Stomach smooth muscle (tissue), 2 donors: ENCODE measurements around the gene TASOR.
"Not testable (repeated sequence)": the region's sequence is repeated elsewhere in the genome, so short reads cannot be mapped to it uniquely, and the experiment has no call there.

Experiments
- H3K27ac ChIP-seq: one replicate; pipeline ENCODE4 v1.7.0; 2013; ENCODE audit warnings: mild to moderate bottlenecking, low read length, inconsistent platforms
- H3K27me3 ChIP-seq, 2 donors: one replicate each; pipeline ENCODE4 v1.7.0; 2013; ENCODE audit warnings: low read length in 2 of 2; ENCODE audit not compliant: insufficient read depth in 2 of 2, control insufficient read depth in 1 of 2
- H3K36me3 ChIP-seq, 2 donors: one replicate each; pipeline ENCODE4 v1.7.0; 2013; ENCODE audit warnings: low read length in 2 of 2; ENCODE audit not compliant: control insufficient read depth in 2 of 2, insufficient read depth in 2 of 2
- H3K4me1 ChIP-seq: one replicate; pipeline ENCODE4 v1.7.0; 2013; ENCODE audit warnings: low read length; ENCODE audit not compliant: control insufficient read depth, insufficient read depth
- H3K4me3 ChIP-seq, 2 donors: one replicate each; pipeline ENCODE4 v1.7.0; 2013; ENCODE audit warnings: low read length in 2 of 2
- H3K9ac ChIP-seq, 2 donors: one replicate each; pipeline ENCODE4 v1.7.0; 2013; ENCODE audit warnings: low read length in 2 of 2, mild to moderate bottlenecking in 1 of 2
- H3K9me3 ChIP-seq, 2 donors: one replicate each; pipeline ENCODE4 v1.7.0; 2013; ENCODE audit warnings: low read length in 2 of 2; ENCODE audit not compliant: control insufficient read depth in 2 of 2
- donor health status: healthy.
- donor health status: Pancreatic carcinoma.

TASOR gene

DNA sequence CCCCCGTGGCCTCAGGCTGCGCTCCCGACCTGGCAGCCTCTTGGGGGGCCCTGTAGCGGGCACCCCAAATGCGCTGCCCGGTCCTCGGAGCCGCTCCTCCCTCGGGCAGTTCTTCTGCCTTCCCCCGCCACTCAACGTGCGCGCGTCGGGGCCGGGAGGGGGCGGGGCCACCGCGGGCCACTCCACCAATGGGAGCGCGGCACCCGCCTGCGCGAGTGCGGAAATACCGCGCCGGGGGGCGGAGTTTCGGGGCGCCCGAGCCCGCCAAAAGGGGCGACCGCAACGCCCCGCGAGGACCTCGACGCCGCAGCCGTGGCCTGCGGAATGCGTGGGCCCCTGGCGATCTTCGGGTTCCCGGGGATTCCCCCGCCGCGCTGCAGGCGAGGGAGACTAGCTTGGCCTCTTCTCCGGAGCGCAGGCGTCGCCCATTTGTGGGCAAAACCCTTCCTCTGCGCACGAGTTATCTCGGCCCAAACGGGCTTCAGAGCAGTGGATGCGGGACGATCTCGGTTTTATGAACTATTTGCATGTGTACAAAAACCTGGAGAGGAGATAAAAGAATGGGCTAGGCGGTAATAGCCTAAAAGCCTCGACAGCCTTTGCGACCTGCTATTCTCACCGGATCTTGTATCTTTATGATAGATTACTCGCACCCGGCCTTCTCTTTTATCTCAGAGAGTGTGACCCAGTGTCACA lies at the start of gene TASOR:
Gene TASOR, minus strand, starts transcription at position 144 of the 696 bp plus-strand sequence. CDS start 259 bp downstream, outside the sequence.
- peak within 1 kb of the TSS; percentile 72 to 81 for H3K4me3 ChIP-seq

DNA sequence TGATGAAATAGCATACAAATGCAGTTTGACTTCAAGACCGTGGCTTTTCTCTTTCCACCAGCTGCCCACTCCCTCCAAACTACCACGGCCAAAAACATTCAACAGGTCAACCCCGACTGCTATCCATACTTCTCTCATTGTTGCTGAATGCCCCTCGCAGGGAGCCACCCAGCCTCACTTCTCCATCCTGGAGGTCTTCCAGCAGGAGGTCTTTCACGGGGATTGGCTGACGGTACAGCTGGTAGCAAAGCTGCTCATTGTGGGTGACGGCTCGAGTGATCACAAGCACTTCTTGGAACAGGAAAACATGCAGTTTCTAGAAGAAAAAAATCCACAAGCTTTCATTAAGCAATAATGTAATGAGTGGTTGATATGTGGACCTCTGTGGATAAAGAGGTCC lies 49.0 kb upstream of the TASOR start:
- H3K4me1 ChIP-seq, result no peaks in the 10 kb centered on the region
- H3K27ac ChIP-seq, result no peak overlapping the region
- H3K4me3 ChIP-seq, result no peak overlapping the region
- no peaks in the 10 kb centered on the region for H3K9me3 ChIP-seq
- H3K27me3 ChIP-seq, result no peaks in the 10 kb centered on the region
- H3K9ac ChIP-seq, result no peak overlapping the region
- peaks cover 18 to 22% of the 10 kb centered on the region in 2 donors for H3K36me3 ChIP-seq

More for the DNA sequence above, at the start of gene TASOR:
- Histone ChIP-seq H3K36me3 (no peaks in the 10 kb centered on the region), H3K27me3 (no peaks in the 10 kb centered on the region), H3K4me1 (peaks cover 4% of the 10 kb centered on the region), H3K27ac (peak within 1 kb of the TSS; percentile 95), H3K9me3 (no peaks in the 10 kb centered on the region), H3K9ac (peak within 1 kb of the TSS; percentile 93)

- peaks cover 16 to 22% of the 10 kb centered on the region in 2 donors for H3K36me3 ChIP-seq
- H3K4me1 ChIP-seq, result no peaks in the 10 kb centered on the region
- no peak overlapping the region for H3K4me3 ChIP-seq
- no peaks in the 10 kb centered on the region for H3K9me3 ChIP-seq
- no peaks in the 10 kb centered on the region for H3K27me3 ChIP-seq
- no peak overlapping the region for H3K9ac ChIP-seq
- no peak overlapping the region for H3K27ac ChIP-seq
Observed at GRCh38 chr3:56725175-56725574, 42.1 kb upstream of the TASOR start.

DNA sequence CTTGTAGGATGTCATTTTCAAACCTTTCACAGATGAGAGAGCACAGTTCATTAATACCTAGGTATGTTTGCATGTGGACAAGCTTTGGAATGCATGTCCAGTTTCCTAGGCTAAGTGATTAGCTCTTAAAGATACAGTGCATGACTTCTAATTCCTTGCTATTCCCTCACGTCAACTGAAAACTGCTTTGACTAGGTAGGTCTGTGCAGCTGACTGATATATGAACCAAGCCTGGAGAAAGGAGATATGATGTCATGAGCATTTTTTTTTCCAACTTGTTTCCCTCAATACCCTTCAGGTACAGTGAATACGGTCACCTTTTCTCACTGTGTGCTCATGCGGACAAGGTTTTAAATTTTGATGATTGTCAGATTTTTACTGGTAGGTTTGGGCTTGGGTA lies 41.6 kb upstream of the TASOR start:
- Histone ChIP-seq H3K27ac (no peak overlapping the region), H3K9ac (no peak overlapping the region), H3K36me3 (peaks cover 15 to 21% of the 10 kb centered on the region in 2 donors), H3K9me3 (no peaks in the 10 kb centered on the region), H3K27me3 (no peaks in the 10 kb centered on the region), H3K4me1 (no peaks in the 10 kb centered on the region), H3K4me3 (no peak overlapping the region)

DNA sequence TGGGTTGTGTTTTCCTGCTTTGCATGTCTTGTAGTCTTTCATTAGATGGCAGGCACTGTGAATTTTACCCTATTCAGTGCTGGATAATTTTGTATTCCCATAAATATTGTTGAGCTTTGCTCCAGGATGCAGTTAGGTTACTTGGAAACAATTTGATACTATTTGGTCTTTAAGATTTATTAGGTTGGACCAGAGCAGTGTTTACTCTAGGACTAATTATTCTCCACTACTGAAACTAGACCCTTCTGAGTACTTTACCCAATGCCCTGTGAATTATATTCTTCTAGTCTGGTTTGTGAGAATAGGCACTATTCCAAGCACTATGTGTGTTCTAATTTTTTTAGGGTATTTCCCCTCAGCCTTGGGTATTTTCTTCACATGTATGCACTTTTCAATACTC lies 37.8 kb upstream of the TASOR start:
- Histone ChIP-seq H3K4me3 (no peak overlapping the region), H3K36me3 (no peaks in the 10 kb centered on the region), H3K9ac (no peak overlapping the region), H3K27me3 (no peaks in the 10 kb centered on the region), H3K9me3 (no peaks in the 10 kb centered on the region), H3K27ac (no peak overlapping the region), H3K4me1 (no peaks in the 10 kb centered on the region)

GRCh38 chr3:56718809-56719208 lies 35.7 kb upstream of the TASOR start:
- H3K4me1 ChIP-seq, H3K27me3 ChIP-seq, H3K9me3 ChIP-seq, H3K36me3 ChIP-seq, H3K27ac ChIP-seq, H3K9ac ChIP-seq, H3K4me3 ChIP-seq: not testable (repeated sequence)

DNA sequence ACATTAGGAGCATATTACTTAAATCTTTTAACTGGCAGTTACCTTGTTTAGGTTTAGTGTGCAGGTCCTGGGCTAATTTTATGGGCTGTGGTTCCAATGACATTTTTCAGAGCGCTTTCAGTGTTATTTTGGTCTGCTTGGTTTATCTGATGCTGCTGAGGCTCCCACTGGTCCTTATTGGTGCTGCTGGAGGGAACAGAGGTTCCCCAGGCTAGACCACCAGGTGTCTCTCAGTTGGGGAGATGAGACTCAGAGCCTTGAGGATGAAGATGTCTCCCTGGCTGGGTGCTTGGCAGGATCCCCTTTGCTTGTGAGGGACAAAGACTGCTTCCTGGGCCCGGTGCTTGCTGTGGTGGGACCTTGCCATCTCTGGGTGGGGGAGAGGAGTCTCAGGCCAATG lies 28.3 kb upstream of the TASOR start:
- Histone ChIP-seq H3K36me3 (no peaks in the 10 kb centered on the region), H3K4me3 (no peak overlapping the region), H3K9me3 (no peaks in the 10 kb centered on the region), H3K27me3 (no peaks in the 10 kb centered on the region), H3K9ac (no peak overlapping the region), H3K4me1 (no peaks in the 10 kb centered on the region), H3K27ac (no peak overlapping the region)

DNA sequence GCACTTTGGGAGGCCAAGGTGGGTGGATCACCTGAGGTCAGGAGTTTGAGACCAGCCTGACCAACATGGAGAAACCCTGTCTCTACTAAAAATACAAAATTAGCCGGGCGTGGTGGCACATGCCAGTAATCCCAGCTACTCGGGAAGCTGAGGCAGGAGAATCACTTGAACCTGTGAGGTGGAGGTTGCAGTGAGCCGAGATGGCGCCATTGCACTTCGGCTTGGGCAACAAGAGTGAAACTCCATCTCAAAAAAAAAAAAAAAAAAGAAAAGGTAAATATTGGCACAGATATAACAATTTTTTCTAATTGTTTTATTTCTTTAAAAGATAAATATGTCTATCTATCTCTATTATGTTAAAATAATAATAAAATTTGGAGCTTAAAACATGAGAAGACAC lies 24.3 kb upstream of the TASOR start:
- H3K4me3 ChIP-seq, H3K27me3 ChIP-seq, H3K4me1 ChIP-seq, H3K9ac ChIP-seq, H3K9me3 ChIP-seq, H3K27ac ChIP-seq, H3K36me3 ChIP-seq: not testable (repeated sequence)

GRCh38 chr3:56706629-56707028 lies 23.6 kb upstream of the TASOR start:
- no peaks in the 10 kb centered on the region for H3K36me3 ChIP-seq
- H3K9ac ChIP-seq, result no peak overlapping the region
- H3K27ac ChIP-seq, result no peak overlapping the region
- no peaks in the 10 kb centered on the region for H3K9me3 ChIP-seq
- H3K4me3 ChIP-seq, result no peak overlapping the region
- H3K4me1 ChIP-seq, result no peaks in the 10 kb centered on the region
- no peaks in the 10 kb centered on the region for H3K27me3 ChIP-seq

DNA sequence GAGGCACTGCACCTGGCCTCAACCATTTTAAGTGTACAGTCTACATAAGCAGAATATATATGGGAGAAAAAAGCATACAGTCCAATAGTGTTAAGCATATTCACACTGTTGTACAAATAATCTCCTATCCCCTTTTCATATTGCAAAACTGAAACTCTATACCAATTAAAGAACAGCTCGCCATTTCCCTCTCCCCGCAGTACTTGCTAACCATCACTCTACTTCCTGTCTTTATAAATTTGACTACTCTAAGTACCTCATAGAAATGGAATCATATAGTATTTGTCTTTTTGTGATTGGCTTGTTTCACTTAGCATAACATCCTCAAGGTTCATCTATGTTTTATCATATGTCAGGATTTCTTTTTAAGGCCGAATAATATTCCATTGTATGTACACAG lies 21.6 kb upstream of the TASOR start:
- H3K36me3 ChIP-seq, result no peaks in the 10 kb centered on the region
- no peaks in the 10 kb centered on the region for H3K4me1 ChIP-seq
- no peak overlapping the region for H3K27ac ChIP-seq

DNA sequence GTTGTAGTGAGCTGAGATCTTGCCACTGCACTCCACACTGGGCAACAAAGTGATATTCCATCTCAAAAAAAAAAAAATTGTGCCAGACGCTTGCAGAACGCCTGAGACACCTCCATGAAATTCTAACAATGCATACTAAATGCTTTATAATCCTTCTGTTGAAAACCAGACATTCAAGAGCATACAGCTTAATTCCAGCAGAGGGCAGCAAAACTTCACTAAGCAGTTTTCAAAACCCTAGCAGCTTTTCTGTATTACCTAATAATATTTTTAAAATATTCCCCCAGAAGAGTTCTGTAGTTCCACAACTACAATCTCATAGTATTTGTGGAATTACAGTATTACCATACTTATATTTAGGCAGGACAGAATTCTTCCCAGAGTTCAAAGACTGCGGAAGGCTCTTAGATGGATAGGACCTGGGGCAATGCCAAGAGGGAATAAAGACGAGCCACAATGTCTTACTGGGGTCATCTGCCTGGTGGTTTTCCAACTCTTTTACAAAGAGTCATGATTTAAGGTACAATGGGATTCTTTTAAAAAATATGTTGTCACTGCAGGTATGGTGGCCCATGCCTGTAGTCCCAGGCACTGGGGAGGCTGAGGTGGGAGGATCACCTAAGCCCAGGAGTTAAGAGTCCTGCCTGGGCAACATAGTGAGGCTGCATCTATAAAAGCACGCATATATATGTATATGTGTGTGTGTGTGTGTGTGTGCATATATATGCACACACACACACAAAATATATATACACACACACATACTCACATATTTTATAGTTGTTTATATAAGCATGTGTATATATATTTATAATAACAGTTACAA lies 19.6 kb upstream of the TASOR start:
- Histone ChIP-seq H3K9ac (no peak overlapping the region), H3K36me3 (no peaks in the 10 kb centered on the region), H3K27me3 (no peaks in the 10 kb centered on the region), H3K4me3 (no peak overlapping the region), H3K9me3 (no peaks in the 10 kb centered on the region), H3K27ac (no peak overlapping the region), H3K4me1 (no peaks in the 10 kb centered on the region)

More for the DNA sequence above, 21.6 kb upstream of the TASOR start:
- no peaks in the 10 kb centered on the region for H3K27me3 ChIP-seq
- no peaks in the 10 kb centered on the region for H3K9me3 ChIP-seq
- no peak overlapping the region for H3K4me3 ChIP-seq
- no peak overlapping the region for H3K9ac ChIP-seq
